HG02678 (cell line): ENCODE measurements around the gene THSD4.

Experiments
- ATAC-seq: cut with Tn5 transposase; IDR thresholded peaks from one replicate; pipeline ENCODE4 v1.9.1; 2021; ENCODE audit warnings: mild to moderate bottlenecking, moderate library complexity; ENCODE audit not compliant: unreplicated experiment

THSD4 gene

GRCh38 chr15:71729319-71729718, 614.0 kb downstream of the THSD4 start:
- no peak for ATAC-seq

- ATAC-seq, result no peak
These were observed 615.2 kb downstream of the THSD4 start for GRCh38 chr15:71730277-71731144.

GRCh38 chr15:71732636-71733035, 617.4 kb downstream of the THSD4 start:
- no peak for ATAC-seq

DNA sequence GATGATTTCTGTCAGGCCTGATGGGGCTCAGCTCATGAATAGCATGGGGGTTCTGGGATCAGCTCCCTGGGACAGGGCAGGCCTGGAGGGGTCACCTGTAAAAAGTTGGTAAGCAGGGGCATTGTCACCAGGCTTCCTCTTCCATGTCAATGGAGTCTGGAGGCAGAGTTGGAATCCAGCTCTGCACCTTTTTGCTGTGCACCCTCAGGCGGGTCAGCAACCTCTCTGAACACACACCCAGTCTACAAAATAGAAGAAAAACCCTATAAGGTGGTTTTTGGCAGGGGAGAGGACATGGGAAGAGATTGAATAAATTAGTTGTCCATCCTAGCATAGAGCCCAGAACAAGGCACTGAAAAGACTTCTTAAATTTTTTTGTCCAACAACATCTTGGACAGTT, 617.9 kb downstream of the THSD4 start:
- no peak for ATAC-seq

DNA sequence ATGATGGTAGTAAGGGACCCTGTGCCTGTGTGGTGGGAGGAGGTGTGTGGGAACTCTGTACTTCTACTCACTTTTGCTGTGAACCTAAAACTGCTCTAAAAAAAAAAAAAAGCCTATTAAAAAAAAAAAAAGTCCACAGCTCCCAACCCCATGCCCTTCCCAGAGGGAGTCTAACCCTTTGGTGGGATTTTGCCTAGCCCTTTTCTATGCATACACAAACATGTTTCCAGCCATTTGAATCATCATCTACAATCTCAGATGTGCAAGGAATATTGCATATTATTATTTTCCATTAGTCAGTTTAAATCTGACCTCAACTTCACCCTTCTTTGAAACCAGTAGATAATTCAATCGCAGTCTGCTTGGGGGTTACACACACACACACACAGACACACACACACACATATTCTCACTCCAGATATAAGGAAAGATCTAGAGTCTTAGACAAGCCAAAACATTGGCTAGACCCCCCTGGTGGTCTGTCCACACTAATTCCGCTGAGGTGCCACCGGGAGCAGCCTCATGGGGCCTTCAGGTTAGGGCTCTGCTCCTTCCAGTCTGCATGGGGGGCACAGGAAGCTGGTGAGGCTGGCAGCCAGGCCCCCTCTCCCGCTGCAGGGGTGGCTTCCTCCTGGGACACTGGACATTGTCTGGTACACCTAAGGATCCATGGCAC, 619.6 kb downstream of the THSD4 start:
- ATAC-seq, result no peak

- no peak for ATAC-seq
These were observed 620.1 kb downstream of the THSD4 start for GRCh38 chr15:71735385-71735757.

DNA sequence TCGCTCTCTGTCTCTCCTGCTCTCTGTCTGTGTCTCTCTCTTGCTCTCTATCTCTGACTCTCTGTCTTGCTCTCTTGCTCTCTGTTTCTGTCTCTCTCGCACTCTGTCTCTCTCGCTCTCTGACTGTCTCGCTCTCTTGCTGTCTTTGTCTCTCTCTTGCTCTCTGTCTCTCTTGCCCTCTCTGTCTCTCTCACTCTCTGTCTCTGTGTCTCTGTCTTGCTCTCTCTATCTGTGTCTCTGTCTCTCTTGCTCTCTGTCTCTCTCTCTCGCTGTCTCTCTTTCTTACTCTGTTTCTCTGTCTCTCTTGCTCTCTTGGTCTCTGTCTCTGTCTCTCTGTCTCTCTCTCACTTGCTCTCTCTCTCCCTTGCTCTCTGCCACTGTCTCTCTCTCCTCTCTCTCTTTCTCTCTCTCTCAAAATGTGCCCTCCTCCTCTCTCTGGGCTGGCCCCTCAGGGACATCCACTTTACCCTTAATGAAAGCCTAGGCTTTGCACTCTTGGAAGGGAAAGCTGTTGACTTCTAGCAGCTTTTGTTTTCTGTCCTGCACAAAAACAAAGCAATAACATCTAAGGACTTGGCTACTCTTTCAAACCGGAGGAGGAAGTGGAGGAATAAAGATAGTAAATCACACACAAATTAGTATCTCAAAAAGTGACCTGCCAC, 621.1 kb downstream of the THSD4 start:
- ATAC-seq, result no peak

- no peak for ATAC-seq
These were observed 622.5 kb downstream of the THSD4 start for GRCh38 chr15:71737761-71738160.

DNA sequence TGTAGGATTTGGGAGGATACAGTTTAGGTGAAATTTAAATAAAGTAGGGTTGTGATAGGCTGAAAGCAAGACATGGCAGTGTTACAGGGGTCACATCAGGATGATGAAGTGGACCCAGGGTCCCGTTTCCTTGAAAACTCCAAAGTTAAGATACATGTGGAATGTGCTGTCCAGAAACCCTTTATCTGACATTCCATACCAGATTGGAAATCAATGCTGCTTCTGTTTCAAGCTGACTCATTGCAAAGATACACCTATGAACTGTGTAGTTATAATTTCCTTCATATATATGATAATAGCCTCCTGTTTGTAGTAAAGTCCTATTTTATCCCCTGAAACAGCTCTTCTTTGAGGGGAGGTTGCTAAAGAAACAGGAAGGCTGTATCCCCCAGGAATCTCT, 624.1 kb downstream of the THSD4 start:
- ATAC-seq, result no peak

- ATAC-seq, result no peak
These were observed 627.7 kb downstream of the THSD4 start for GRCh38 chr15:71742964-71743363.

GRCh38 chr15:71743861-71744382, 628.7 kb downstream of the THSD4 start:
- no peak for ATAC-seq

- ATAC-seq, result no peak
These were observed 631.4 kb downstream of the THSD4 start for GRCh38 chr15:71746719-71747118.

- no peak for ATAC-seq
These were observed 632.1 kb downstream of the THSD4 start for GRCh38 chr15:71747128-71748083.

- no peak for ATAC-seq
These were observed 633.0 kb downstream of the THSD4 start for GRCh38 chr15:71748293-71748718.

DNA sequence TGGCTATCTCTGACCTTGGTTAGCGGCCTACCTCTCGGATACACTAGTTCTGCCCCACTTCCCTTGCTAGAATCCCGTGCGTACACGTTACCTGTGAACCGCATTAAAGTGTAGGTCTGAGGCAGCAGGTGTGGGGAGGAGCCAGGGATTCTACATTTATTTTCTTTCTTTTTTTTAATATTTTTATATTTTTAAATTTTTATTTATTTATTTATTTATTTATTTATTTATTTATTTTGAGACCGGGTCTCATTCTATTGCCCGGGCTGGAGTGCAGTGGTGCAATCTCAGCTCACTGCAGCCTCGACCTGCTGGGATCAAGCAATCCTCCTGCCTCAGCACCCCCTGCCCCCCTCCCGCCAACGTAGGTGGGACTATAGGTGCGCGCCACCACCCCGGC, 634.2 kb downstream of the THSD4 start:
- no peak for ATAC-seq

GRCh38 chr15:71752128-71752527, 636.9 kb downstream of the THSD4 start:
- ATAC-seq, result no peak

GRCh38 chr15:71752604-71753289, 637.5 kb downstream of the THSD4 start:
- no peak for ATAC-seq

DNA sequence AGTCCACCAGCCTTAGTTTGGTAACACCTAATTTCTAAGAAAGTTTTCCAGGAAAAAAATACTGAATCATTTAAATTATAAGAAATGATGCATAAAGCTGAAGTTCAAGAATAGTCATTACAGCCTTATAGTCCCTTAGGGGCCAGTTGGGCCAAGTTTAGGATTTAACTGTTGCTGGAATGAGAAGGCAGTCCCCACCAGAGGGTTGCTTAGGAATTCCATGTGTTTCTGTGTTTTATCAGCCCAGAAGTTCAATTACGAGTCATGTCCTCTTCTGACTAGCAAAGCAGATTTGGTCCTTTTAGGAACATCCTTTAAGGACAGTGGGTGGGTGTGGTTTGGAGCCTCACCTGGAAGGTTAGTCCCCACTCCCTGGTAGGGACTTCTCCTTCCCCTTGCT, 638.1 kb downstream of the THSD4 start:
- ATAC-seq, result no peak

- ATAC-seq, result no peak
These were observed 639.4 kb downstream of the THSD4 start for GRCh38 chr15:71754660-71755059.
